Measurements from ENCODE around the gene DKK3. TPM values are rescaled to one million over a fixed set of nuclear protein-coding genes. Genes with fewer than 3 reads are reported as not detected.

Gene DKK3
- total and polyA plus RNA-seq, 3 experiments from 2014 or later, result 2.4 to 20.4 (median 2.7) TPM

DNA sequence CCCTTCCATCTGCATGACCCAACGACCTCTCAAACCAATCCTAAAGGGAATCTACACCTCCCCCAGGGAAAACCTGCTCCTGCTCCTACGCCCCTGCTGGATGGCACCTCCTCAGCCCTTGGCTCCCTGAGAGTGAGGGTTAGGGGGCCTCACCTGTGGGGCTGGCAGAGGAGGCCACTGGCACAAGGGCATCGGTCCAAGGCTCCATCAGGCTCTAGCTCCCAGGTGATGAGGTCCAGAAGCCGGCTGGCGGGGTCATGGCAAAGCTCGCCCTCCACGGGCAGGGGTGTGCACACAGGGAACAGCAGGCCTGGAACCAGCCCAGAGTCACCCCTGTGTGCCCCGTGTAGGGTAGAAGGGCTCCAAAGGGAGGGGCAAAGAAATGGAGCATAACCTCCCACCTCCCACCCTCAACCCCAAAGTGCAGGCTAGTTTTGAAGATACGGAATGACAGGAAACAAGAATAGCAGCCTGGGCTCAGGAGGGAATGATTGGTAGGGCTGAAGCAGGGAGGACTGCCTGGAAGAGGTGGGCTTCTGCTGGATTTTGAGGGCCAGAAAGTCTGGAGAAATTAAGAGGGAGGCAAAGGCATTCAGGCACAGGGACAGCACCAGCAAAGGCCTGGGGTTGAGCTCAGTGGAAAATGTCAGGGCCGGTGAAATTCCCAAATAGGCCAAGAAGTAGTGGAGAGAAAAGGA, 42.6 kb downstream of the DKK3 start:
- Histone ChIP-seq H3K4me3 (ENCODE audit: low read length) (no peak overlapping the region), H3K9me3 (ENCODE audit: low read length) (no peaks in the 10 kb centered on the region), H3K36me3 (ENCODE audit: insufficient read depth, low read length) (no peaks in the 10 kb centered on the region), H3K4me1 (ENCODE audit: insufficient read depth, low read length) (peaks cover 11% of the 10 kb centered on the region), H3K27me3 (ENCODE audit: insufficient read depth, low read length, poor library complexity, severe bottlenecking) (peaks cover 3% of the 10 kb centered on the region), H3K27ac (ENCODE audit: low read depth, low read length) (no peak overlapping the region)
- Mint-ChIP-seq H3K36me3 (peaks cover 0 to 3% (median 0%) of the 10 kb centered on the region in 3 donors), H3K27ac (no peak overlapping the region), H3K27me3 (peaks cover 0 to 4% of the 10 kb centered on the region in 2 donors), H3K4me3 (no peak overlapping the region), H3K9me3 (no peaks in the 10 kb centered on the region), H3K4me1 (peaks cover 20 to 24% (median 22%) of the 10 kb centered on the region in 3 donors)
- no peak for DNase-seq
- CTCF ChIA-PET, result interaction anchor here (0.9 to 2.1 kb wide), 7 partner anchors 11 to 78 kb away, joined by 3 to 11 read pairs (median 6); no protein-coding TSS in a partner anchor
- POLR2A ChIA-PET, result no interaction called here

DNA sequence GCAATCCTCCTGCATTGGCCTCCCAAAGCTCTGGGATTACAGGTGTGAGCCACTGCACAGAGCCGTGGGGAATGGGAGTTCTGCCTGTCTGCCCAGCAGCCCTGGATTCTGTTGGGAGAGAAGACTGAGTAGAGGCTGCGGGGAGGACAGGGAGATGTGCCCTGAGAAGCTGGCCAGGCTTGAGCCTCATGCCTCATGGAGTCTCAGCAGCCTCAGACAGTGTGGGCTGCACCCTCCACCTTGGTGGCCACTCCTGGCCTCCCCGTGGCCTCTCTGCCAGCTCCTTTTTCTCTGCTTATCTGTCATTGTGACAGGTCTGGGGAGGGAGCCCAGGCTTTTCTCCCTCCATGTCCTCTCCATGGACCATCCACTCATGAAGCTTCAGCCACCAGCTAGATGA, 43.2 kb downstream of the DKK3 start:
- POLR2A ChIA-PET, result no interaction called here
- Mint-ChIP-seq H3K27me3 (peaks cover 0 to 5% of the 10 kb centered on the region in 2 donors), H3K36me3 (peaks cover 0 to 3% (median 0%) of the 10 kb centered on the region in 3 donors)

DNA sequence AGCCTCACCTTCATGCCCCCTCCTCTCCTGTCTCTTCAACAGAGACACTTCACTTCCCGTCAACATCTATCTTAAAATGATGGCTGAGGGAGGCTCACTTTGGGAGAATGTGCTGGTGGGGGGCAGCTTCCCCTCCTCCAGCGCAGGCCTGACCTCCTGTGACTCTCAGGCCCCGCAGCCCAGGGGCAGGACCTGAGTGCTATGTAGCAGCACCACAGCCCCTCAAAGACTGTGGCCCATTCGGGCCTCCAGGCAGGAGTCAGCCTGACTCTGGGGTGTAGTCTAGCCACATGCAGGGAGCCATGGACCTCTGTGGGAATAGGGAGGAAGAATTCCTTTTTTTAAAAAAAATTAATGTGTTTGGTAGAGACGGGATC, 43.7 kb downstream of the DKK3 start:
- H3K9me3 Mint-ChIP-seq, result no peaks in the 10 kb centered on the region
- H3K27ac Mint-ChIP-seq, result peak overlapping the region in 2 of 8 donors; percentile 76 to 88
- H3K27me3 Mint-ChIP-seq, result peaks cover 0 to 5% of the 10 kb centered on the region in 2 donors

More for the DNA sequence above, 43.2 kb downstream of the DKK3 start:
- H3K9me3 Mint-ChIP-seq, result no peaks in the 10 kb centered on the region
- no peak for DNase-seq
- no peak overlapping the region for H3K4me3 ChIP-seq (ENCODE audit: low read length)
- peaks cover 26 to 30% (median 28%) of the 10 kb centered on the region in 3 donors for H3K4me1 Mint-ChIP-seq
- CTCF ChIA-PET, result interaction anchor here (2.1 kb wide), 1 partner anchor 10 kb away, joined by 9 read pairs; no protein-coding TSS in a partner anchor
- peaks cover 3% of the 10 kb centered on the region for H3K27me3 ChIP-seq (ENCODE audit: insufficient read depth, low read length, poor library complexity, severe bottlenecking)
- peaks cover 18% of the 10 kb centered on the region for H3K4me1 ChIP-seq (ENCODE audit: insufficient read depth, low read length)
- H3K4me3 Mint-ChIP-seq, result no peak overlapping the region
- no peak overlapping the region for H3K27ac Mint-ChIP-seq
- no peak overlapping the region for H3K27ac ChIP-seq (ENCODE audit: low read depth, low read length)
- H3K9me3 ChIP-seq (ENCODE audit: low read length), result no peaks in the 10 kb centered on the region
- H3K36me3 ChIP-seq (ENCODE audit: insufficient read depth, low read length), result no peaks in the 10 kb centered on the region

DNA sequence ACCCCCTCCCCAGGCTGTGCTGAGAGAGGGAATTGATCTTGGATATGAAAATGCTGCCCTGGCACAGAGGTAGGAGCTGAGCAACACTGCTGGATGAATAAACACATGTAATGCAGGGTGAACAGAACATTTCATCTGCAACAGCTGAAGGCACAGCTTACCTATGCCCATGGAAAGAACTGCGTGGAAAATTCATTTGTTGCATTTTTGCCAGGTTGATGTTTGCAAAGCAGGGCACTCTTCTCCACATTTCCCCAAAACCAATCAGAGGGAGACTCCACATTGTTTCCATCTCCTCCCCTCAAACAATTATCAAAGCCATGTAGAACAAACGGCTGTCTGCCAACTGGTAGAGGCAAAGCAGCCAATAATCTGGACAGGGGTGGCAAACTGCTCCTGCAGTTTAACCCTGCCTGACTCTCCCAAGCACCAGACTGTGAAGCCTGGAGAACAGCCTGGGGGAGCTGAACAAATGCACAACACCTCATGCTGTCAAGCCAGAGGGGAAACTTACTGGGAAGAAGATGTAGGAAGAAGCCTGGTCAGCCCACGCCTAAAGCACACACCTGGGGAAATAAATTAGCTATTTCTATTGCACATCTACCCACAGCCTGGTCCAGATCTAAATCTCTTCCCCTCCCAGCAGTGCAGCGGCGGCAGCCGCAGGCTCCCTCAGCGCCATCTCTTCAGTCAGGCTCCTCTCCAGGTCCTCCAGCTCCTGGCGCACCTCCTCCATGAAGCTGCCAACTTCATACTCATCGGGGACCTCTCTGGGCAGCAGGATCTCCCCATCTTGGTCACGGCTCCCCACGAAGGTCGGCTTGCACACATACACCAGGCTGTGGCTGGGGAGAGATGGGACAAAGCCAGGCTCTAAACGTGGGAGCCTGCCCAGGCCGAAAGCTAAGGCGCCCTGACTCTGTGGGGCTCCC, 44.3 kb downstream of the DKK3 start:
- no peaks in the 10 kb centered on the region for H3K9me3 Mint-ChIP-seq
- peaks cover 0 to 3% (median 0%) of the 10 kb centered on the region in 3 donors for H3K36me3 Mint-ChIP-seq
- ChIA-PET CTCF (no interaction called here), POLR2A (no interaction called here)
- H3K27me3 Mint-ChIP-seq, result peaks cover 0 to 5% of the 10 kb centered on the region in 2 donors
- Histone ChIP-seq H3K4me1 (ENCODE audit: insufficient read depth, low read length) (peaks cover 24% of the 10 kb centered on the region), H3K4me3 (ENCODE audit: low read length) (no peak overlapping the region), H3K36me3 (ENCODE audit: insufficient read depth, low read length) (no peaks in the 10 kb centered on the region), H3K27ac (ENCODE audit: low read depth, low read length) (no peak overlapping the region), H3K9me3 (ENCODE audit: low read length) (no peaks in the 10 kb centered on the region), H3K27me3 (ENCODE audit: insufficient read depth, low read length, poor library complexity, severe bottlenecking) (peaks cover 3% of the 10 kb centered on the region)
- H3K4me3 Mint-ChIP-seq, result no peak overlapping the region
- peaks cover 33 to 41% (median 39%) of the 10 kb centered on the region in 3 donors for H3K4me1 Mint-ChIP-seq
- no peak for DNase-seq
- peak overlapping the region in 1 of 8 donors; percentile 76 for H3K27ac Mint-ChIP-seq

More for the DNA sequence above, 43.7 kb downstream of the DKK3 start:
- POLR2A ChIA-PET, result no interaction called here
- Histone ChIP-seq H3K4me3 (ENCODE audit: low read length) (no peak overlapping the region), H3K4me1 (ENCODE audit: insufficient read depth, low read length) (peaks cover 22% of the 10 kb centered on the region), H3K36me3 (ENCODE audit: insufficient read depth, low read length) (no peaks in the 10 kb centered on the region), H3K27ac (ENCODE audit: low read depth, low read length) (no peak overlapping the region), H3K27me3 (ENCODE audit: insufficient read depth, low read length, poor library complexity, severe bottlenecking) (peaks cover 3% of the 10 kb centered on the region), H3K9me3 (ENCODE audit: low read length) (no peaks in the 10 kb centered on the region)
- CTCF ChIA-PET, result no interaction called here
- no peak for DNase-seq
- Mint-ChIP-seq H3K4me3 (no peak overlapping the region), H3K4me1 (peaks cover 30 to 34% (median 32%) of the 10 kb centered on the region in 3 donors), H3K36me3 (peaks cover 0 to 3% (median 0%) of the 10 kb centered on the region in 3 donors)

- Mint-ChIP-seq H3K4me3 (no peak overlapping the region), H3K27ac (no peak overlapping the region), H3K9me3 (no peaks in the 10 kb centered on the region), H3K27me3 (peaks cover 0 to 5% of the 10 kb centered on the region in 2 donors), H3K4me1 (peaks cover 33 to 50% (median 45%) of the 10 kb centered on the region in 3 donors), H3K36me3 (peaks cover 0 to 8% (median 4%) of the 10 kb centered on the region in 3 donors)
- H3K4me1 ChIP-seq (ENCODE audit: insufficient read depth, low read length), result peaks cover 24% of the 10 kb centered on the region
- H3K9me3 ChIP-seq (ENCODE audit: low read length), result no peaks in the 10 kb centered on the region
- H3K27ac ChIP-seq (ENCODE audit: low read depth, low read length), result no peak overlapping the region
- ChIA-PET CTCF (no interaction called here), POLR2A (no interaction called here)
- H3K4me3 ChIP-seq (ENCODE audit: low read length), result no peak overlapping the region
- DNase-seq, result no peak
- H3K27me3 ChIP-seq (ENCODE audit: insufficient read depth, low read length, poor library complexity, severe bottlenecking), result peaks cover 3% of the 10 kb centered on the region
- no peaks in the 10 kb centered on the region for H3K36me3 ChIP-seq (ENCODE audit: insufficient read depth, low read length)
Measured at GRCh38 chr11:11963067-11963466, 45.4 kb downstream of the DKK3 start.

- POLR2A ChIA-PET, result no interaction called here
- Histone ChIP-seq H3K27ac (ENCODE audit: low read depth, low read length) (no peak overlapping the region), H3K4me1 (ENCODE audit: insufficient read depth, low read length) (peaks cover 24% of the 10 kb centered on the region), H3K4me3 (ENCODE audit: low read length) (no peak overlapping the region), H3K36me3 (ENCODE audit: insufficient read depth, low read length) (peaks cover 6% of the 10 kb centered on the region), H3K9me3 (ENCODE audit: low read length) (no peaks in the 10 kb centered on the region), H3K27me3 (ENCODE audit: insufficient read depth, low read length, poor library complexity, severe bottlenecking) (peaks cover under 1% of the 10 kb centered on the region)
- DNase-seq, result no peak
- peak overlapping the region in 6 of 8 donors; percentile 33 to 86 (median 74) for H3K27ac Mint-ChIP-seq
- CTCF ChIA-PET, result interaction anchor here (1.0 to 1.2 kb wide), 3 partner anchors 17 to 86 kb away, joined by 3 to 4 read pairs (median 3); no protein-coding TSS in a partner anchor
- peaks cover 30 to 46% (median 41%) of the 10 kb centered on the region in 3 donors for H3K4me1 Mint-ChIP-seq
- H3K36me3 Mint-ChIP-seq, result peaks cover 0 to 17% (median 10%) of the 10 kb centered on the region in 3 donors
- H3K9me3 Mint-ChIP-seq, result no peaks in the 10 kb centered on the region
- H3K27me3 Mint-ChIP-seq, result peaks cover 0 to 4% of the 10 kb centered on the region in 2 donors
- H3K4me3 Mint-ChIP-seq, result peak overlapping the region in 1 of 7 donors; percentile 36
Measured at GRCh38 chr11:11961399-11962028, 46.9 kb downstream of the DKK3 start.

- POLR2A ChIA-PET, result no interaction called here
- Histone ChIP-seq H3K27me3 (ENCODE audit: insufficient read depth, low read length, poor library complexity, severe bottlenecking) (no peaks in the 10 kb centered on the region), H3K9me3 (ENCODE audit: low read length) (no peaks in the 10 kb centered on the region), H3K4me3 (ENCODE audit: low read length) (no peak overlapping the region), H3K4me1 (ENCODE audit: insufficient read depth, low read length) (peaks cover 24% of the 10 kb centered on the region), H3K27ac (ENCODE audit: low read depth, low read length) (no peak overlapping the region), H3K36me3 (ENCODE audit: insufficient read depth, low read length) (peaks cover 14% of the 10 kb centered on the region)
- CTCF ChIA-PET, result interaction anchor here (1.2 kb wide), 1 partner anchor 87 kb away, joined by 3 read pairs; no protein-coding TSS in a partner anchor
- Mint-ChIP-seq H3K4me1 (peaks cover 28 to 46% (median 41%) of the 10 kb centered on the region in 3 donors), H3K27ac (peak overlapping the region; percentile 71 to 95 (median 79)), H3K4me3 (peak overlapping the region in 6 of 7 donors; percentile 37 to 75 (median 67)), H3K27me3 (peaks cover 0 to 2% of the 10 kb centered on the region in 2 donors), H3K9me3 (no peaks in the 10 kb centered on the region), H3K36me3 (peaks cover 0 to 25% (median 16%) of the 10 kb centered on the region in 3 donors)
- DNase-seq, result peak in 2 of 5 donors; percentile 32 to 42
Measured at GRCh38 chr11:11960687-11961086, 47.7 kb downstream of the DKK3 start.

Measured in CD8-positive, alpha-beta memory T cell (primary cell).